ENCODE results near the gene SUPV3L1. TPM values are rescaled to one million over a fixed set of nuclear protein-coding genes. Genes with fewer than 3 reads are reported as not detected.

SUPV3L1 gene
- polyA plus RNA-seq, 1 donor (not counting 4 experiments of a cell fraction or from before 2014, with no cell fraction given), result 34.1 TPM

DNA sequence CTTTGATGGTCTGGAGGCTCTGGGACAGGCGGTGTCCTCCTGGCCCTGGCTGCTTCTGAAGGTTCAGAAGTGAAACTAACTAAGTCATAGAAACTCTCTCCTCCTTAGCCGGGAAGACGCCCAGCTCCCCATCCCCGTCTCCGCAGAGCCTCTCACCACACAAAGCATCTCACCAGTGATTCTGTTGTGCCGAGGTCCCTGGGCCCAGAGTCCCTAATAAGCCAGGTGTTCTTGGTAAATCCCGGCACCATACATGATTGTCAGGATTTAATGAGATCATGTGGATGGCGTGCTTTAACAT lies 49.5 kb downstream of the SUPV3L1 start:
- Histone ChIP-seq H3K36me3 (ENCODE audit: control insufficient read depth in 2 of 2, extremely low read depth in 1 of 2, insufficient read depth in 2 of 2, low read length in 2 of 2) (no peaks in the 10 kb centered on the region), H3K79me2 (ENCODE audit: control insufficient read depth, insufficient read depth, low read length) (no peaks in the 10 kb centered on the region), H3K9me3 (ENCODE audit: control insufficient read depth, low read depth, low read length) (no peaks in the 10 kb centered on the region), H3K4me1 (ENCODE audit: control insufficient read depth, extremely low read depth, insufficient read depth, low read length) (peaks cover 28% of the 10 kb centered on the region), H3K9me1 (ENCODE audit: control insufficient read depth, extremely low read depth, insufficient read depth, low read length) (no peaks in the 10 kb centered on the region), H3K4me3 (ENCODE audit: control insufficient read depth in 2 of 3, extremely low read depth in 1 of 3, insufficient read depth in 2 of 3, low read depth in 1 of 3, low read length in 3 of 3) (no peak overlapping the region), H3K4me2 (ENCODE audit: control insufficient read depth, extremely low read depth, insufficient read depth, low read depth, low read length) (no peak overlapping the region), H2AFZ (ENCODE audit: control insufficient read depth, low read length) (no peak overlapping the region), H4K20me1 (ENCODE audit: control insufficient read depth, extremely low read depth, insufficient read depth, low read length) (no peaks in the 10 kb centered on the region), H3K27me3 (ENCODE audit: control insufficient read depth, extremely low read depth, insufficient read depth, low read length) (no peaks in the 10 kb centered on the region), H3K27ac (ENCODE audit: control insufficient read depth, insufficient read depth, low read length) (no peak overlapping the region), H3K9ac (ENCODE audit: control insufficient read depth, extremely low read depth, insufficient read depth, low read length) (no peak overlapping the region)
- no peak for TF ChIP-seq EZH2 (IDR thresholded peaks at IDR 0.05; ENCODE audit: low read length)
- TF ChIP-seq, protein P1, sequence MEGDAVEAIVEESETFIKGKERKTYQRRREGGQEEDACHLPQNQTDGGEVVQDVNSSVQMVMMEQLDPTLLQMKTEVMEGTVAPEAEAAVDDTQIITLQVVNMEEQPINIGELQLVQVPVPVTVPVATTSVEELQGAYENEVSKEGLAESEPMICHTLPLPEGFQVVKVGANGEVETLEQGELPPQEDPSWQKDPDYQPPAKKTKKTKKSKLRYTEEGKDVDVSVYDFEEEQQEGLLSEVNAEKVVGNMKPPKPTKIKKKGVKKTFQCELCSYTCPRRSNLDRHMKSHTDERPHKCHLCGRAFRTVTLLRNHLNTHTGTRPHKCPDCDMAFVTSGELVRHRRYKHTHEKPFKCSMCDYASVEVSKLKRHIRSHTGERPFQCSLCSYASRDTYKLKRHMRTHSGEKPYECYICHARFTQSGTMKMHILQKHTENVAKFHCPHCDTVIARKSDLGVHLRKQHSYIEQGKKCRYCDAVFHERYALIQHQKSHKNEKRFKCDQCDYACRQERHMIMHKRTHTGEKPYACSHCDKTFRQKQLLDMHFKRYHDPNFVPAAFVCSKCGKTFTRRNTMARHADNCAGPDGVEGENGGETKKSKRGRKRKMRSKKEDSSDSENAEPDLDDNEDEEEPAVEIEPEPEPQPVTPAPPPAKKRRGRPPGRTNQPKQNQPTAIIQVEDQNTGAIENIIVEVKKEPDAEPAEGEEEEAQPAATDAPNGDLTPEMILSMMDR (optimal IDR thresholded peaks at IDR 0.05 in 1 of 3, IDR thresholded peaks at IDR 0.05 in 1 of 3, conservative IDR thresholded peaks at IDR 0.05 in 1 of 3; ENCODE audit: extremely low read depth in 1 of 3, insufficient read depth in 2 of 3, low read length in 3 of 3), result no peak
- DNase-seq (ENCODE audit: low read depth, low spot score) (no peak), FAIRE-seq (no peak)
- dilution Hi-C loops (cut with MboI; ENCODE audit: extremely low pct_ligation_motif_present, low sequenced_read_pairs), result no loop called here

DNA sequence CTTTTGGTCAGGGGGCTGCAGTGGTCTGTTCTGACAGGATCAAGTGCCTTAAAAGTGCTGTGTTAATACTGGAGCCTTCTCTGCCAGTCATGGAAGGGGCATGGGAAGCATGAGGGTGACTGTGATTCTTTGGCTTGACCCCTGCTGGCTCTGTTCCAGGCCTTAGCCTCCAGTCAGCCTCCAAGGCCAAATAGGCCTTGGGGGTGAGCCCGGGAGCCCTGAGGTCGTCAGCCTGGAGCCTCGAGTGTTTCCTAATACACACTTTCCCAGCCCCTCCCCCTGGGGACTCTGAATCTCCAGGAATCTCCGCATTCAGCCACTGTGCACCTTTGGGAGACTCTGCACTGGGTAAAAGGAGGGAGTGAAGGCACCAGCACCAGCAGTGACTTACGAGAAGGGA lies 50.1 kb downstream of the SUPV3L1 start:
- no peak for TF ChIP-seq EZH2 (IDR thresholded peaks at IDR 0.05; ENCODE audit: low read length)
- TF ChIP-seq, protein P1 (optimal IDR thresholded peaks at IDR 0.05 in 1 of 3, IDR thresholded peaks at IDR 0.05 in 1 of 3, conservative IDR thresholded peaks at IDR 0.05 in 1 of 3; ENCODE audit: extremely low read depth in 1 of 3, insufficient read depth in 2 of 3, low read length in 3 of 3), result no peak
- Histone ChIP-seq H3K27me3 (ENCODE audit: control insufficient read depth, extremely low read depth, insufficient read depth, low read length) (no peaks in the 10 kb centered on the region), H2AFZ (ENCODE audit: control insufficient read depth, low read length) (no peak overlapping the region), H3K9me3 (ENCODE audit: control insufficient read depth, low read depth, low read length) (no peaks in the 10 kb centered on the region), H3K4me1 (ENCODE audit: control insufficient read depth, extremely low read depth, insufficient read depth, low read length) (peaks cover 22% of the 10 kb centered on the region), H3K9me1 (ENCODE audit: control insufficient read depth, extremely low read depth, insufficient read depth, low read length) (no peaks in the 10 kb centered on the region), H3K4me2 (ENCODE audit: control insufficient read depth, extremely low read depth, insufficient read depth, low read depth, low read length) (no peak overlapping the region), H4K20me1 (ENCODE audit: control insufficient read depth, extremely low read depth, insufficient read depth, low read length) (no peaks in the 10 kb centered on the region), H3K4me3 (ENCODE audit: control insufficient read depth in 2 of 3, extremely low read depth in 1 of 3, insufficient read depth in 2 of 3, low read depth in 1 of 3, low read length in 3 of 3) (no peak overlapping the region), H3K27ac (ENCODE audit: control insufficient read depth, insufficient read depth, low read length) (no peak overlapping the region), H3K36me3 (ENCODE audit: control insufficient read depth in 2 of 2, extremely low read depth in 1 of 2, insufficient read depth in 2 of 2, low read length in 2 of 2) (no peaks in the 10 kb centered on the region), H3K79me2 (ENCODE audit: control insufficient read depth, insufficient read depth, low read length) (no peaks in the 10 kb centered on the region), H3K9ac (ENCODE audit: control insufficient read depth, extremely low read depth, insufficient read depth, low read length) (no peak overlapping the region)
- DNase-seq (ENCODE audit: low read depth, low spot score) (no peak), FAIRE-seq (no peak)
- dilution Hi-C loops (cut with MboI; ENCODE audit: extremely low pct_ligation_motif_present, low sequenced_read_pairs), result no loop called here

Data from keratinocyte (primary cell).